Hepatocyte (in vitro differentiated cells): ENCODE results near the gene CFTR.

Experiments
- EZH2 ChIP-seq: fragments of 200-600 bp; sonication (generic); IDR thresholded peaks from 2 replicates; pipeline ENCODE4 v1.6.1; 2016; ENCODE audit warnings: antibody characterized with exemption, mild to moderate bottlenecking, borderline replicate concordance
- EZH2phosphoT487 ChIP-seq: fragments of 200-600 bp; sonication (generic); IDR thresholded peaks from one replicate; pipeline ENCODE4 v1.6.1; 2018; ENCODE audit warnings: antibody characterized with exemption, mild to moderate bottlenecking, low read depth, moderate library complexity; ENCODE audit not compliant: unreplicated experiment, severe bottlenecking
- TF ChIP-seq, protein P1 (sequence below): fragments of 200-600 bp; sonication (generic); IDR thresholded peaks from 2 replicates; pipeline ENCODE4 v1.5.1; 2016; ENCODE audit warnings: antibody characterized with exemption, mild to moderate bottlenecking; ENCODE audit not compliant: poor library complexity

DNA sequence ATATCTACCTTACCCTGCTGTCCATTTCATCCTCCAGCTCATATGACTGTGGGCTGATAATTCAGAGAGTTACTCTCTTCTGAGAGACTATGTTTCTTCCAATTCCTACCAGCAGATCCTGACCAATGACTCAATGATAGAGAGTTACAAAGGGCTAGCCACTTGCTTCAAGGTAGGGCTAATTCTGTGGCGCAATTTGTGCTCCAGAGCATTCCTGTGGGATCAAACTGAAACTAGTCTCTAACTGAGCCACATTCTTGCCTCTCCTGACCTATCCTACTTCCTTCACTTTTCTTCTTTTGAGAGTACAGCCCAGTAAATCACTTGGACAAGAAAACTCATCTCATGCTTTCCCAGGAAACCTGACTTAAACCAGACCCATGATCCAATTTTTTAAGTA, 34.6 kb upstream of the CFTR start:
- TF ChIP-seq EZH2: no peak
- TF ChIP-seq, protein P1, sequence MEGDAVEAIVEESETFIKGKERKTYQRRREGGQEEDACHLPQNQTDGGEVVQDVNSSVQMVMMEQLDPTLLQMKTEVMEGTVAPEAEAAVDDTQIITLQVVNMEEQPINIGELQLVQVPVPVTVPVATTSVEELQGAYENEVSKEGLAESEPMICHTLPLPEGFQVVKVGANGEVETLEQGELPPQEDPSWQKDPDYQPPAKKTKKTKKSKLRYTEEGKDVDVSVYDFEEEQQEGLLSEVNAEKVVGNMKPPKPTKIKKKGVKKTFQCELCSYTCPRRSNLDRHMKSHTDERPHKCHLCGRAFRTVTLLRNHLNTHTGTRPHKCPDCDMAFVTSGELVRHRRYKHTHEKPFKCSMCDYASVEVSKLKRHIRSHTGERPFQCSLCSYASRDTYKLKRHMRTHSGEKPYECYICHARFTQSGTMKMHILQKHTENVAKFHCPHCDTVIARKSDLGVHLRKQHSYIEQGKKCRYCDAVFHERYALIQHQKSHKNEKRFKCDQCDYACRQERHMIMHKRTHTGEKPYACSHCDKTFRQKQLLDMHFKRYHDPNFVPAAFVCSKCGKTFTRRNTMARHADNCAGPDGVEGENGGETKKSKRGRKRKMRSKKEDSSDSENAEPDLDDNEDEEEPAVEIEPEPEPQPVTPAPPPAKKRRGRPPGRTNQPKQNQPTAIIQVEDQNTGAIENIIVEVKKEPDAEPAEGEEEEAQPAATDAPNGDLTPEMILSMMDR: no peak
- TF ChIP-seq EZH2phosphoT487: no peak
